PC-9 (cell line): ENCODE measurements around the gene EPB41L2. TPM values are rescaled to one million over a fixed set of nuclear protein-coding genes. Genes with fewer than 3 reads are reported as not detected.

ENCODE experiments used
- BruUV-seq: library from RNA; stranded (reverse); fragments of 400-500 nt; replicated peaks from 2 replicates; lab custom pipeline; 2021; lab: Mats Ljungman, UMichigan
- CTCF ChIA-PET: fragments of 300-600 bp; sonication (Branson Sonifier 250); formaldehyde crosslinking; loops from one replicate; lab custom pipeline; 2022; ENCODE audit warnings: antibody characterized with exemption; lab: Charles Lee
- POLR2A ChIA-PET: fragments of 300-600 bp; sonication (Branson Sonifier 250); formaldehyde crosslinking; loops from one replicate; lab custom pipeline; 2022; ENCODE audit warnings: antibody characterized with exemption; ENCODE audit not compliant: unreplicated experiment; lab: Charles Lee
- DNase-seq, 2 experiments: peaks; one replicate each; pipeline versions ENCODE4 v3.0.0 to v3.0.0-alpha.2; 2015 to 2022; ENCODE audit warnings: mixed read lengths in 1 of 2
- H2AFZ ChIP-seq: fragments of 200-600 bp; sonication (generic); 2 replicates; pipeline ENCODE4 v1.8.1; 2017; ENCODE audit warnings: antibody characterized with exemption
- H3F3A ChIP-seq: fragments of 200-600 bp; sonication (generic); 2 replicates; pipeline ENCODE4 v1.8.1; 2017; ENCODE audit warnings: antibody characterized with exemption, mild to moderate bottlenecking, low read depth; ENCODE audit not compliant: insufficient read depth
- H3K27ac ChIP-seq: fragments of 200-600 bp; sonication (generic); 2 replicates; pipeline ENCODE4 v1.6.1; 2016; ENCODE audit warnings: mixed run types
- H3K27me3 ChIP-seq: fragments of 200-600 bp; sonication (generic); 2 replicates; pipeline ENCODE4 v1.6.1; 2016; ENCODE audit warnings: low read depth, mixed run types; ENCODE audit not compliant: insufficient read depth
- H3K36me3 ChIP-seq: fragments of 200-600 bp; sonication (generic); 2 replicates; pipeline ENCODE4 v1.6.1; 2016; ENCODE audit warnings: low read depth, mixed run types
- H3K4me1 ChIP-seq: fragments of 200-600 bp; sonication (generic); replicated peaks from 2 replicates; pipeline ENCODE4 v1.6.1; 2016; ENCODE audit warnings: mixed run types; ENCODE audit not compliant: insufficient read depth
- H3K4me2 ChIP-seq: fragments of 200-600 bp; sonication (generic); 2 replicates; pipeline ENCODE4 v1.6.1; 2017; ENCODE audit warnings: mixed run types
- H3K4me3 ChIP-seq: fragments of 200-600 bp; sonication (generic); 2 replicates; pipeline ENCODE4 v1.6.1; 2016; ENCODE audit warnings: mixed run types
- H3K79me2 ChIP-seq: fragments of 200-600 bp; sonication (generic); 2 replicates; pipeline ENCODE4 v1.6.1; 2017; ENCODE audit warnings: low read depth, mixed run types
- H3K9me2 ChIP-seq: fragments of 200-600 bp; sonication (generic); 2 replicates; pipeline ENCODE4 v1.8.1; 2017; ENCODE audit warnings: mild to moderate bottlenecking; ENCODE audit not compliant: insufficient read depth
- H3K9me3 ChIP-seq: fragments of 200-600 bp; sonication (generic); 2 replicates; pipeline ENCODE4 v1.8.1; 2016; ENCODE audit warnings: low read depth; ENCODE audit not compliant: insufficient read depth
- H4K20me1 ChIP-seq: fragments of 200-600 bp; sonication (generic); 2 replicates; pipeline ENCODE4 v1.8.1; 2017; ENCODE audit not compliant: insufficient read depth
- CTCF ChIP-seq: fragments of 200-600 bp; sonication (generic); conservative IDR thresholded peaks from 2 replicates; pipeline ENCODE4 v1.6.1; 2017; ENCODE audit warnings: mixed run types, antibody characterized with exemption, mild to moderate bottlenecking, moderate library complexity
- EZH2 ChIP-seq: fragments of 200-600 bp; sonication (generic); IDR thresholded peaks from 2 replicates; pipeline ENCODE4 v1.8.0; 2017; ENCODE audit warnings: antibody characterized with exemption, low read depth
- intact Hi-C: fragments of 100-400 bp; cut with micrococcal nuclease; formaldehyde crosslinking; loops from one replicate; pipeline ENCODE4 v1.10.0; 2022; ENCODE audit not compliant: unreplicated experiment
- total RNA-seq: library from RNA; stranded (reverse); gene quantifications from 2 replicates; pipeline ENCODE4 v1.2.3, GENCODE V29; 2021

EPB41L2 gene
- total RNA-seq, 1 experiment from 2014 or later = 67.4 TPM

GRCh38 chr6:130959951-130960350 lies 103.1 kb downstream of the EPB41L2 start:
- Histone ChIP-seq H4K20me1 (no peaks in the 10 kb centered on the region), H3K4me3 (no peak overlapping the region), H3K4me2 (no peak overlapping the region), H3K36me3 (no peaks in the 10 kb centered on the region), H3K27ac (no peak overlapping the region), H3K9me3 (no peaks in the 10 kb centered on the region; the same call in 1 of the 2 replicates), H3K4me1 (no peaks in the 10 kb centered on the region), H3F3A (no peaks in the 10 kb centered on the region), H2AFZ (no peak overlapping the region), H3K79me2 (no peaks in the 10 kb centered on the region), H3K9me2 (no peaks in the 10 kb centered on the region), H3K27me3 (no peaks in the 10 kb centered on the region)
- POLR2A ChIA-PET = no interaction called here
- intact Hi-C loops = no loop called here
- no peak for DNase-seq
- no TSS peak for BruUV-seq
- no peak for TF ChIP-seq CTCF
- TF ChIP-seq EZH2 = no peak
- CTCF ChIA-PET = no interaction called here

GRCh38 chr6:130958468-130958867 lies 104.6 kb downstream of the EPB41L2 start:
- Histone ChIP-seq H3K27ac (no peak overlapping the region), H3K27me3 (no peaks in the 10 kb centered on the region), H3K79me2 (no peaks in the 10 kb centered on the region), H3K4me1 (no peaks in the 10 kb centered on the region), H3K4me2 (no peak overlapping the region), H3K9me3 (no peaks in the 10 kb centered on the region; the same call in 1 of the 2 replicates), H4K20me1 (no peaks in the 10 kb centered on the region), H3K9me2 (no peaks in the 10 kb centered on the region), H3F3A (no peaks in the 10 kb centered on the region), H3K36me3 (no peaks in the 10 kb centered on the region), H2AFZ (no peak overlapping the region), H3K4me3 (no peak overlapping the region)
- BruUV-seq = no TSS peak
- no peak for DNase-seq
- CTCF ChIA-PET = no interaction called here
- intact Hi-C loops = no loop called here
- POLR2A ChIA-PET = no interaction called here
- TF ChIP-seq EZH2 (no peak), CTCF (no peak)

GRCh38 chr6:130955755-130956154 lies 107.3 kb downstream of the EPB41L2 start:
- BruUV-seq = TSS peak; percentile 82
- H3K4me2 ChIP-seq = no peak overlapping the region
- no peak overlapping the region for H2AFZ ChIP-seq
- no peaks in the 10 kb centered on the region for H3K79me2 ChIP-seq
- H3K36me3 ChIP-seq = no peaks in the 10 kb centered on the region
- TF ChIP-seq CTCF (no peak), EZH2 (no peak)
- H3K9me3 ChIP-seq = no peaks in the 10 kb centered on the region; the same call in 1 of the 2 replicates
- POLR2A ChIA-PET = no interaction called here
- intact Hi-C loops = no loop called here
- H3K9me2 ChIP-seq = peaks cover under 1% of the 10 kb centered on the region; the same call in 1 of the 2 replicates
- H4K20me1 ChIP-seq = no peaks in the 10 kb centered on the region
- no peaks in the 10 kb centered on the region for H3F3A ChIP-seq
- H3K4me1 ChIP-seq = no peaks in the 10 kb centered on the region
- no peaks in the 10 kb centered on the region for H3K27me3 ChIP-seq
- H3K27ac ChIP-seq = no peak overlapping the region
- no peak overlapping the region for H3K4me3 ChIP-seq
- CTCF ChIA-PET = no interaction called here
- DNase-seq = no peak
